Neural cell (in vitro differentiated cells): ENCODE data around the gene PAK1.

Source experiments
- EP300 ChIP-seq: fragments of 450-650 bp; conservative IDR thresholded peaks from 2 replicates; pipeline ENCODE4 v1.6.1; 2014; ENCODE audit warnings: antibody characterized with exemption, mild to moderate bottlenecking, moderate library complexity; ENCODE audit not compliant: poor library complexity, severe bottlenecking
- EZH2 ChIP-seq: fragments of 200-600, 300-800 bp; shearing (Covaris generic), sonication (generic); IDR thresholded peaks from 2 replicates; pipeline ENCODE4 v1.6.1; 2014; ENCODE audit warnings: antibody characterized with exemption, low read length, borderline replicate concordance, mild to moderate bottlenecking; ENCODE audit not compliant: insufficient read depth, poor library complexity, severe bottlenecking
- MXI1 ChIP-seq: fragments of 450-650 bp; conservative IDR thresholded peaks from 2 replicates; pipeline ENCODE4 v1.6.1; 2014; ENCODE audit warnings: antibody characterized with exemption, mild to moderate bottlenecking; ENCODE audit not compliant: poor library complexity, severe bottlenecking
- POLR2AphosphoS5 ChIP-seq: IDR thresholded peaks from 2 replicates; pipeline ENCODE4 v1.6.1; 2012
- TF ChIP-seq, protein P1 (sequence below): fragments of 450-650 bp; IDR thresholded peaks from 2 replicates; pipeline ENCODE4 v1.5.1; 2014; ENCODE audit warnings: antibody characterized with exemption, mild to moderate bottlenecking, moderate library complexity; ENCODE audit not compliant: poor library complexity, severe bottlenecking
- TF ChIP-seq, protein P2 (sequence below): IDR thresholded peaks from 2 replicates; pipeline ENCODE4 v1.6.1; 2012; ENCODE audit warnings: borderline replicate concordance

DNA sequence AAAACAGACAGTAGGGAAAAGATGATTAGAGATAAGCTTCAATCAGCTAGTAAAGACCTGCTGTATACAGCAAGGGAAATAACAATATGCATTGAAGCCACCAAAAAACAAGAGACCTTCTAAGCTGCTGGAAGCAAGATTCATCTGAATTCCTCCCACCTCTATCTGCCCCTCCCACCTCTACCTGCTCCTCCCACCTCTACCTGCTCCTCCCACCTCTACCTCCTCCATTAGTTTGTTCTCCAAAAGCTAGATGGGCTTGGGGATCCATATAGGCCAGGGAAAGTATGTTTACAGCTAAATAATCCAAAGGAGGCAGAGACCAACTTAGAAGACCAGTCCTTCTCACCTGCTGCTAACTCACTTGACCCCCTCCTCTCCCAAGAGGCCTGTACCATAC lies 33.2 kb downstream of the PAK1 start:
- no peak for TF ChIP-seq EP300
- TF ChIP-seq POLR2AphosphoS5, result no peak
- TF ChIP-seq, protein P1, sequence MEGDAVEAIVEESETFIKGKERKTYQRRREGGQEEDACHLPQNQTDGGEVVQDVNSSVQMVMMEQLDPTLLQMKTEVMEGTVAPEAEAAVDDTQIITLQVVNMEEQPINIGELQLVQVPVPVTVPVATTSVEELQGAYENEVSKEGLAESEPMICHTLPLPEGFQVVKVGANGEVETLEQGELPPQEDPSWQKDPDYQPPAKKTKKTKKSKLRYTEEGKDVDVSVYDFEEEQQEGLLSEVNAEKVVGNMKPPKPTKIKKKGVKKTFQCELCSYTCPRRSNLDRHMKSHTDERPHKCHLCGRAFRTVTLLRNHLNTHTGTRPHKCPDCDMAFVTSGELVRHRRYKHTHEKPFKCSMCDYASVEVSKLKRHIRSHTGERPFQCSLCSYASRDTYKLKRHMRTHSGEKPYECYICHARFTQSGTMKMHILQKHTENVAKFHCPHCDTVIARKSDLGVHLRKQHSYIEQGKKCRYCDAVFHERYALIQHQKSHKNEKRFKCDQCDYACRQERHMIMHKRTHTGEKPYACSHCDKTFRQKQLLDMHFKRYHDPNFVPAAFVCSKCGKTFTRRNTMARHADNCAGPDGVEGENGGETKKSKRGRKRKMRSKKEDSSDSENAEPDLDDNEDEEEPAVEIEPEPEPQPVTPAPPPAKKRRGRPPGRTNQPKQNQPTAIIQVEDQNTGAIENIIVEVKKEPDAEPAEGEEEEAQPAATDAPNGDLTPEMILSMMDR, result no peak
- no peak for TF ChIP-seq EZH2
- TF ChIP-seq, protein P2, sequence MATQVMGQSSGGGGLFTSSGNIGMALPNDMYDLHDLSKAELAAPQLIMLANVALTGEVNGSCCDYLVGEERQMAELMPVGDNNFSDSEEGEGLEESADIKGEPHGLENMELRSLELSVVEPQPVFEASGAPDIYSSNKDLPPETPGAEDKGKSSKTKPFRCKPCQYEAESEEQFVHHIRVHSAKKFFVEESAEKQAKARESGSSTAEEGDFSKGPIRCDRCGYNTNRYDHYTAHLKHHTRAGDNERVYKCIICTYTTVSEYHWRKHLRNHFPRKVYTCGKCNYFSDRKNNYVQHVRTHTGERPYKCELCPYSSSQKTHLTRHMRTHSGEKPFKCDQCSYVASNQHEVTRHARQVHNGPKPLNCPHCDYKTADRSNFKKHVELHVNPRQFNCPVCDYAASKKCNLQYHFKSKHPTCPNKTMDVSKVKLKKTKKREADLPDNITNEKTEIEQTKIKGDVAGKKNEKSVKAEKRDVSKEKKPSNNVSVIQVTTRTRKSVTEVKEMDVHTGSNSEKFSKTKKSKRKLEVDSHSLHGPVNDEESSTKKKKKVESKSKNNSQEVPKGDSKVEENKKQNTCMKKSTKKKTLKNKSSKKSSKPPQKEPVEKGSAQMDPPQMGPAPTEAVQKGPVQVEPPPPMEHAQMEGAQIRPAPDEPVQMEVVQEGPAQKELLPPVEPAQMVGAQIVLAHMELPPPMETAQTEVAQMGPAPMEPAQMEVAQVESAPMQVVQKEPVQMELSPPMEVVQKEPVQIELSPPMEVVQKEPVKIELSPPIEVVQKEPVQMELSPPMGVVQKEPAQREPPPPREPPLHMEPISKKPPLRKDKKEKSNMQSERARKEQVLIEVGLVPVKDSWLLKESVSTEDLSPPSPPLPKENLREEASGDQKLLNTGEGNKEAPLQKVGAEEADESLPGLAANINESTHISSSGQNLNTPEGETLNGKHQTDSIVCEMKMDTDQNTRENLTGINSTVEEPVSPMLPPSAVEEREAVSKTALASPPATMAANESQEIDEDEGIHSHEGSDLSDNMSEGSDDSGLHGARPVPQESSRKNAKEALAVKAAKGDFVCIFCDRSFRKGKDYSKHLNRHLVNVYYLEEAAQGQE, result no peak
- TF ChIP-seq MXI1, result no peak
